HG03442 (cell line): Measurements from ENCODE around the gene DNMT1.
"Not testable (repeated sequence)": the region's sequence is repeated elsewhere in the genome, so short reads cannot be mapped to it uniquely, and the experiment has no call there.

Experiments used
- ATAC-seq: cut with Tn5 transposase; IDR thresholded peaks from one replicate; pipeline ENCODE4 v1.9.1; 2021; ENCODE audit warnings: mild to moderate bottlenecking, moderate library complexity; ENCODE audit not compliant: unreplicated experiment

DNMT1 gene

DNA sequence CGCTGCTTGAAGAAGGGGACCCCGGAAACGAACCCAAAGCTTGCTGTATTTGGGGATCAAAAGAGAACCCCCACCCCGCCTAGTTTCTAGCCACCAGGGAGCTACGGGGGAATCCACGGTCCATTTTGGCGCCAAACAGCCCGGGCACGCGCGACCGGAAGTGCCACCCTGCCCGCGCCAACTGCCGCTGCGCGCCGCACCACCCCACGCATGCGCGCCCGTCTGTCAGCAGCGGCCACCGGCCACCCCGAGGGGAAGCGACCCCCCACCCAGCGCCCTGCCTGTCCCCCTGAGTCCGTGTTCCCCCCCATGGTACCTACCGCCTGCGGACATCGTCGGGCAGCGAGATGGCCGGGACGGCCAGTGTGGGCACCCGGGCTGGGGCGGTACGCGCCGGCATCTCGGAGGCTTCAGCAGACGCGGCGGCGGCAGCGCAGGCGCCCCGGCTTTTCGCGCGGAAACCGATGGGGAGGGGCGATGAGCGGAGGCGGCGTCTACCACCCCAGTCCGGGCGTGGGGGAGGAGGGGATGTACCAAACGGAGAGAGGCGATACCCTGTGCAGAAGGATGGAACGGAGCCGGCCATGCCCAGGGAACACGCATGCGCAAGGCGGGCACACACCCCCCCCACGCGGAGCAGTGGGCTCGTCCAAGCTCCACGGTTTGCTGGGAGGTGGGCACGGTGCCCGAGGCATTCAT, at the start of gene DNMT1:
DNMT1 (minus strand) TSS at position 454 of the 699 bp plus-strand sequence; CDS start at position 400, 54 bp downstream.
- ATAC-seq = peak; percentile 75

DNA sequence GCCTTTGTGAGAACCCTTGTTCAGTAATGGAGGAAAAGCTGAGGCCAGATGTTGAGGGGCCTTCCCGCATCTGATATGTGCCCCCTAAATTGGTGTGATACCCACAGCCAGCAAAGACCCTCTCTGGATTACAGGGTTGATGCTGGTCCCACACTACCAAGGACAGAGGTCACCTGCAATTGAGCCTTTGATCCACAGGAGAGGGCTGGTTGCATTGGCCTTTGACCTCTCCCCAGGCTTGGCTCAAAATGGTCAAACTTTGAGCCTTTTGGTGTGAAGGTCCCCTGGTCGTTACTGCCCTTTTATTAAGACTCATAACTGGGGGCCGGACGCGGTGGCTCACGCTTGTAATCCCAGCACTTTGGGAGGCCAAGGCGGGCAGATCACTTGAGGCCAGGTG, 48.9 kb upstream of the DNMT1 start:
- ATAC-seq = no peak

DNA sequence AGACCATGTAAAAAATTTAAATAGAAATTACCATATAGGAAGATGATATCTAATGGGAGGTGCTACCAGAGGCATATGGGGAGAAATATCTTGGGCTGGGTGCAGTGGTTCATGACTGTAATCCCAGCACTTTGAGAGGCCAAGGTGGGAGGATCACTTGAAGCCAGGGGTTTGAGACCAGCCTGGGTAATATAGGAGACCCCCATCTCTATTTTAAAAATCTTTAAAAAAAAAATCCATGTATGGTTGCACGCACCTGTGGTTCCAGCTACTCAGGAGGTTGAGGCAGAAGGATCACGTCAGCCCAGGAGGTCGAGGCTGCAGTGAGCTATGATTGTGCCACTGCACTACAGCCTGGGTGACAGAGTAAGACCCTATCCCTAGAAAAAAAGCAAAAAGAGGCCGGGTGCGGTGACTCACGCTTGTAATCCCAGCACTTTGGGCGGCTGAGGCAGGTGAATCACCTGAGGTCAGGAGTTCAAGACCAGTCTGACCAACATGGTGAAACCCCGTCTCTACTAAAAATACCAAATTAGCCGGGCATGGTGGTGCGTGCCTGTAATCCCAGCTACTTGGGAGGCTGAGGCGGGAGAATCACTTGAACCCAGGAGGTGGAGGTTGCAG, 47.2 kb upstream of the DNMT1 start:
- ATAC-seq = not testable (repeated sequence)

DNA sequence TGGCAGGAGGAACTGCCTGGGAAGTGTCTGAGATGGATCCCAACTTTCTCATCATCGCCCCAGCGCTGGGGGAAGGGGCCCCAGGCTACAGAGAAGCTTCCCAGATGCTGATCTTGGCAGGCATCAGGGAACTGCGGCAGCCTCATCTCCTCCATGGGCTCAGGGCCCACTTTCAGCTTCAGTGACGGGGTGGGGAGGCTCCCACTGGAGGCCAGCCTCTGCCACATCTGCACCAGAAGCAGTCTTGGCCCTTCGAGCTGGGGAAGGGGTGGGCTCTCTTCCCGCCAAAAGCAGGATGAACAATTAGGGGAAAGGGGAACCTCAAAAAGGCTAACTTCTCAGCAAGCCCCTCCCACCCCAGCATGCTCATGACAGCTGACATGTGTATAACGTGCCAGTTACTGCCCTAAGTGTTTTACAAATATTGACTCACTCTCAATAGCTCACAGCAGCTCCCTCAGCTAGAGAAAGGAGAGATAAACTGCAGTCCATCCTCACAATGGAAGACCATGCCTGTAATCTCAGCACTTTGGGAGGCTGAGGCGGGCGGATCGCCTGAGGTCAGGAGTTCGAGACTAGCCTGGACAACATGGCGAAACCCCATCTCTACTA, 43.5 kb upstream of the DNMT1 start:
- no peak for ATAC-seq

DNA sequence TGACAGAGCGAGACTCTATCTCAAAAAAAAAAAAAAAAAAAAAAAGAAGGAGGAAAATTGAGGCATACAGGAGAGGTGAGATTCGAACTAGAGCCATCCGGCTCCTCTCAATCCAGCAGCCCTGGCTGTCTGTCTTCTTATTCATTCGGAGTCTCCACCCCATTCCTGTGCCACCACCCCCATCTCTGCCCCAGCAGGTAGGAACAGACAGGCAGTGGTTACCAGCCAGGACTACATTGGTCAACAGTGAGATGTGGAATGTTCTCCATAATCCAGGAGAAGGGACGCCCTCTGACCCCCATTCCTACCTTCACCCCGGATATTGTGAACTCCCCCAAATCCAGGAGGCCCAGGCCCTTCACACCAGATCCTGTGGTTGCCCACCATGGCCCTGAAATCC, 42.9 kb upstream of the DNMT1 start:
- no peak for ATAC-seq

DNA sequence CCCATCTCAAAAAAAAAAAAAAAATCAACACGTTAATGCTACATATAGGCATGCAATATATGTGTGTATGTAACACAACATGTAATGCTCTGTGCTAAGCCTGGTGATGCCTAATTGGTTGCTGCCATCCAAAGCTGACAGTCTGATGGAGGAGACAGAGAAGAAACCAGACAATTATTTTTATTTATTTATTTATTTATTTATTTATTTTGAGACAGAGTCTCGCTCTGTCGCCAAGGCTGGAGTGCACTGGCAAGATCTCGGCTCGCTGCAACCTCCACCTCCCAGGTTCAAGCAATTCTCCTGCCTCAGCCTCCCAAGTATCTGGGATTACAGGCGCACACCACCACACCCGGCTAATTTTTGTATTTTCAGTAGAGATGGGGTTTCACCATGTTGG, 40.7 kb upstream of the DNMT1 start:
- not testable (repeated sequence) for ATAC-seq

DNA sequence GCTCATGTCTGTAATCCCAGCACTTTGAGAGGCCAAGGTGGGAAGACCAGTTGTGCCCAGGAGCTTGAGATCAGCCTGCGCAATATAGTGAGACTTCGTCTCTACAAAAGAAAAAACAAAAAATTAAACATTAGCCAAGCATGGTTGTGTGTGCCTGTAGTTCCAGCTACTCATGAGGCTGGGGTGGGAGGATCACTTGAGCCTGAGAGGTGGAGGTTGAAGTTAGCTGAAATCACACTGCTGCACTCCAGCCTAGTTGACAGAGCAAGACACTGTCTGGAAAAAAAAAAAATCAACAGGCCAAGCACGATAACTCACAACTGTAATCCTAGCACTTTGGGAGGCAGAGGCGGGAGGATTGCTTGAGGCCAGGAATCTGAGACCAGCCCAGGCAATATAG, 40.2 kb upstream of the DNMT1 start:
- ATAC-seq = no peak

DNA sequence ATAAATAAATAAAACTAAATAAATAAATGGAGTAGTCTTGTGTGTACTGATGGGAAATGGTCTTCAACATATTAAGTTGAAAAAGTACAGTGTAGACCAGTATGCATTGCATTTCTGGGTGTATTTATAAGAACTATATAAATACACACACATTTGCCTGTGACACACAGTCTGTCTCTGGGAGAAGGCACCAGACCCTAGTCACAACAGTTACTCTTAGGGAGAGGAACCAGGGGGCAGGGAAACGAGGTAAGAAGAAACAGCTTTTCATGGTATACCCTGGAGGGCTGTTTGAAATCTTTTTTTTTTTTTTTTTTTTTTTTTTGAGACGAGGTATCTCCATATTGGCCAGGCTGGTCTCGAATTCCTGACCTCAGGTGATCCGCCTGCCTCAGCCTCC, 39.2 kb upstream of the DNMT1 start:
- ATAC-seq = no peak

DNA sequence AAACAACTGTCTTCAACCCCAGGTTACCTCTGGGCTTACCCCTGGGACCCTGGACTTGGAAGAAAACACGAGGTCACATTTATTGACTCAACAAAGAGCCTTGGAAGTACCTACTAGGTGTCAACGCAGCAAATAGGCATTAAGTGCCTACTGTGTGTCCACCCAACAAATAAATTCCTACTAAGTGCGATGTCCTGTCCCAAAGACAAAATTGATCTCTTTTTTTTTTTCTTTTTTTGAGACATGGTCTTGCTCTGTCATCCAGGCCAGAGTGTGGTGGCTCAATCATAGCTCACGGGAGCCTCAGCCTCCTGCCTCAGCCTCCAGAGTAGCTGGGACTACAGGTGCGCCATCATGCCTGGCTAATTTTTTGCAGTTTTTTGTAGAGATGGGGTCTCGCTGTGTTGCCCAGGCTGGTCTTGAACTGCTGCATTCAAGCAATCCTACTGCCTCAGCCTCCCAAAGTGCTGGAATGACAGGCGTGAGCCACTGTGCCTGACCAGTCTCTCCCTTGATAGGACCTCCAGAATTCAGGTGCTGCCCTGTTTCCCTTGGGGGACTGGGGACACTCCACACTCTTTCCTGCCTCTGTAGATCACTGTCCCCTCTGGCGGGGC, 37.0 kb upstream of the DNMT1 start:
- ATAC-seq = no peak

DNA sequence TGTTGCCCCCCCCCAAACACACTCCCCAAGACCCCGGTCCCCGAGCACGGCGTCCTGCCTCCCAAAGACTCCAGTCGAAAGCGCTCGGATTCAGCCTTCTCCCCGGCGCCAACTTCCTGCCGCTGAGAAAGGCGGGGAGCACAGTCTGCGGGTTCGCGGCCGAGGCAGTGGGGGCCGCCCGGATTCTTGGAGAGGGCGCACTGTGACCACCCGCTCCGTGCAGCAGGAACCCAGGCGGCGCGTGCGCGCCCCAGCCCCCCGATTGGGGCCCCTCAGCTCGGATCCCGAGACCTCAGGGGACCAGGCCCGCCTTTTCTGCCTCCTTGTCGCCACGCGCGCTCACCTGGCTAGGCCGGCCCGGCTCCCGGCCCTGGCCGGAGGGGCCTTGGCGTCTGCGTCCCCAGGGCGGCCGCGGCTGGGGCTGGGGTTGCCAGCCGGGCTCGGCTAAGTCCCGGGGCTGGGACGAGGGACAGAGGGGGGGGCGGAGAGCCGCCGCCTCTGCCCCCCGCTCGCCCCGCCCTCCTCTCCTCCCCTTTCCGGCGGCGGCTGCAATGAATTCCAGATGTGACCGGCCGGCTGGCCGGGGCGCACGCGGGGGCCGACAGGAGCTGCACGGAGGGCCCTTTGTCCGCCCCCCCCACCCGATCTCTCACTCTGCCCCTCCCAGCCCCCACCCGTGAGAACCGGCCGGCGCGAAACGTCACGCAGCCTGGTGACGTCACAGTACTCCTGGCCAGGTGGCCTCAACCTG, 36.3 kb upstream of the DNMT1 start, which contains the start of gene S1PR2:
S1PR2 (minus strand) TSS at position 471 of the 751 bp plus-strand sequence. CDS start 6,426 bp downstream, outside the sequence.
- no peak for ATAC-seq

DNA sequence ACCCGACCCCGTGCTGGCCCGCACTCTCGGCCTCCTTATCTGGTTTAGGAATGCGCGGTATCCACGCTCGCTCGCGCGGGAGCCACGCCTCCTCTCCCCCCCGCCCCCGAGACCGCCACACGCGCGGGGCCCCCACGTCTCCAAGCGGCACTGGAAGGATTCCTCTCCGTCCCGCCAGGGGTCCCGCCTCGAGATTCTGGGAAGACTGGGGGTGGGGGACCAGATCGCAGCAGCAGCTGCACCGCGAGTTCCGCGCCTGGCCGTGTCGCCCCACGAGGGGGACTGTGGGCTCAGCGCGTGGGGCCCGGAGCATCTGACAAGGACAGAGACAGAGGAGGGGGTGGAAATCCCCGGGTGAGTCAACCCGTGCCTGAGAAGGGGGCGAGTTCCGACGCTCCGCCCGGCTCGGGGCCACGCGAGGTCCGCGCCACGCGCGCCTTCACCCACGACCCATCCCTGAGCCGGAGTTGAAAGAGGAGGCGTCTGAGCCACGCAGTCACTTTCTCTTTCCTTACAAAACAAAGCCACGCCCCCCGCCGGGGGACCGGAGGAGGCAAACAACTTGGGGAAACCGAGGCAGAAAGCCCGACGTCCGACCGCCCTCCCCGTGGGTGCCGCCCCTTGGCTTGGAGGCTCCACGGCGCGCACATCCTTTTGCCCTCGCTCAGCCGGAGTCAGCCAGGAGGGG, 35.6 kb upstream of the DNMT1 start:
- no peak for ATAC-seq

DNA sequence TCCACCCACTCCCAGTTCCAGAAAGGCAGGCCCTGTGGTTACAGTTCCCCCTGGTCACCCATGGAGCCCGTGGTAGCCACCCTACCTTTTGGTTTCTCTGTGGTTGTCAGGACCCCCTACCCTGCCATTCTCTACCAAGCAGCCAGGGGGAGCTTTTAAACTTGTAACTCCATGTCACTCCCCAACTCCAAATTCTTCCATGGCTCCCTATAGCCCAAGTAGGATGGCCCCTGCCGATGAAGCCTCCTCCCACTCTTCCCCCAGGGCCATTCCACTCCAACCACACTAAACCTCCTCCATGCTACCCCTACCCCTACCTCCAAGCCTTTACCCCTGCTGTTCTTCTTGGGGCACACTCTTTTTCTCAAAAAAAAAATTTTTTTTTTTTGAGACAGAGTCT, 34.2 kb upstream of the DNMT1 start:
- ATAC-seq = no peak

DNA sequence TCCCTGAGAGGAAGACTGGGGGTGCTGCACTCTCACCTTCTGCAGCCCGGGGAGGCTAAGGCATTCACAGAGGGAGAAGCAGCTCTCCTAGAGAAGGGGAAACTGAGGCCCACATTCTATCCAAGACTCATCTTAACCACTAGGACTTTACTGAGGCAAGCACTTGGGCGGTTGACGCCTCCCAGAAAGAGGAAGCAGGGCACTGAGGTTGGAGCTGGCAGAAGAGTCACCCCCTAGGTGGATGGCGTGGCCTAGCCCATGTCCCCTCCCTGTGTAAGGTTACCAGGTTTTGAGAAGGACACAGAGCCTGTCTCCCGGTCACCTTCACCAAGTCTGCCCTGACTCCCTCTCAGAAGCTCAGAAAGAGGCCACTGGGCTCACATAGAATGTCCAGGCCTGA, 33.6 kb upstream of the DNMT1 start:
- ATAC-seq = no peak

DNA sequence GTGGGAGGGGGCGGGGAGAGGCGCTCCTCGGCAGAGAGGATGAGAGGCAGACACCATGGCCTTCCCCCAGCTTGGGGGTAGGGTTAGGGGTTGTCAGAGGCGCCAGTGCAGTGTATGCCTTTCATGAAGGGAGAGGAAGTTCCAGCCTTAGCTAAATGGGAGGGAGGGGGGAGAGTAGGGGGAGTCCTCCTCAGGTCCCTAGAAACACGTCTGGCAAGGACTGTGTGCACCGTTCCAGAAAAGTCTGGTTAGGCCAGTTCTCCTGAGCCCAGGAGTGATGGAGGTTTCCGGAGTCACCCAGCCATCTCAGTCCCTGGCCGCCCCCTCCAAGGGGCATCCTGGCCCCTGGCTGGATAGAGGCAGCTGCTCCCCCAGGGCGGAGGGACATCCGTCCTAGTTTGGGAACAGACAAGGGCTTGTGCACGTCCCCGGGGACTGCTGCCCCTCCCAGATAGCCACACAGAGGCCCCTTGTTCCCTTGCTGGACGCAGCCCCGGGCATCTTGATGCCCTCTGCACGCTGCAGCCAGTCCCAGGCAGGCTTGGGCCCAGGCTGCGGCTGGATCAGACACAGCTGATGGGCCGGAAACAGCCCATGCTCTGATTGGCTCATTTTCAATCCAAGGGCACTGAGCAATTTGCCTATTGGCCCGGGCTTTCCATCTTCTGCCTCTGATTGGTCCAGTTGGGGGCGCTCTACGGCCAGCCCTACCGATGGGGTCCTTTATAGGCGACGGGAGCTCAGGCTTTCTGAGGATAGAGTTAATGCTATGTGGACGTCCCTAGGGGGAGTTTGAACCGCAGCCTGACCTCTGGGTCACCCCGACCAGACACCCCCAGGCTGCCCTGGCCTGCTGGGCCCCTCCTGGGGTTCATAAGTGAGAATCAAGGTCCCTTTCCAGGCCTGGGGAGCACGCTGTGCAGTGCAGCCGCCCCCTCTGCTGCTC, 32.5 kb upstream of the DNMT1 start:
- no peak for ATAC-seq

DNA sequence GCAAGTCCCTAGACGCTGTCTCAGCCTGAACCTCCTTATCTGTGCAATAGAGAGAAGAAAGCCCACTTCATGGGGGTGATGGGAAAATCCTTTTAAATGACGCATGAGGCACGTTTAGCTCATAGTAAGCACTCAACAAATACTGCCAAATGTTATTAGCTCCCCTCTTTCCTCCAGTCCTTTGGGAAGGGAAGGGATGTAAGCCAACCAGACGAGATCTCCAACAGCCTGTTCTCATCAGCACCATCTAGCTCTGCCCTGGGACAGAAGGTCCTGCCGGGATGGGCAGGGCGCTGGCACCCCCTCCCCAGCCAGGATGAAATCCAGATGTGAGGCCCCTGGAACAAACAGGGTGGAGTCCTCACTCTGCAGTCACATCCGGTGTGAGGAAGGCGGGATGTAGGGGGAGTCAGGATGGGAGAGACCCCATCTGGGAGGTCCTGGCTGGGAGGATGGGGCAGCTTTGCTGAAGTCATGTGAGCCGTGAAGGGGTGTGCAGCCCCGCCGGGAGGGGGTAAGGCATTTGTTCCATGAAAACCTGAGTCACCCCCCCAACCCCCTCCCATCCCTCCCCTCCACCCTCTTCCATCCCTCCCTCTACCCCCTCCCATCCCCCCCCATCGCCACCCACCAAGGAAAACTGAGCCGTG, 31.7 kb upstream of the DNMT1 start:
- no peak for ATAC-seq

DNA sequence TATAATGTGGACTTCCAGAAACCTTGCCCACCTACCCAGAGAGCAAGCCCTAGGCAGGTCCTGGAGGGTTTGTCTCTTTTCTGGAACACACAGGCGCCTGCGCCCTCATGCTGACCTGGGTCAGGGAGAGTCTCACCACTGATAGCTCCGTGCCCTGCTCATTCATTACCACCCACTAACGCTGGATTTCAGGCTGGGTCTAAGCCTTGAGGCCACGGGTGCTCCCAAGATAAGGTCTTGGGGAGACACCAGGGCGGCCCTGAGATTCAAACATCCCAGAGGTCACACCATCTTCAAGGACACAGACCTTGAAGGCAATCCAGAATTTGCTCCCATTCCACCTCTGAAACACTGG, 31.2 kb upstream of the DNMT1 start:
- ATAC-seq = no peak

DNA sequence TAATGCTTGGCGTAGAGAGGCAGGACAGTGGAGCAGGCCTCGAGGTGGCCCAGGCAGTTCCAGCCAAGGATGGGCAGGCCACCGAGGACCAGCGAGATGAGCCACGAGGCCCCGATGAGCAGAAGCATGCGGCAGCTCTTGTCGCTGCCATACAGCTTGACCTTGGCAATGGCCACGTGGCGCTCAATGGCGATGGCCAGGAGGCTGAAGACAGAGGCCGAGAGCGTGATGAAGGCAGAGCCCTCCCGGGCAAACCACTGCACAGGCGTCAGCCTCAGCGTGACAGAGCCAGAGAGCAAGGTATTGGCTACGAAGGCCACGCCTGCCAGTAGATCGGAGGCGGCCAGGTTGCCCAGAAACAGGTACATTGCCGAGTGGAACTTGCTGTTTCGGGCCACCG, 29.6 kb upstream of the DNMT1 start:
- ATAC-seq = no peak

DNA sequence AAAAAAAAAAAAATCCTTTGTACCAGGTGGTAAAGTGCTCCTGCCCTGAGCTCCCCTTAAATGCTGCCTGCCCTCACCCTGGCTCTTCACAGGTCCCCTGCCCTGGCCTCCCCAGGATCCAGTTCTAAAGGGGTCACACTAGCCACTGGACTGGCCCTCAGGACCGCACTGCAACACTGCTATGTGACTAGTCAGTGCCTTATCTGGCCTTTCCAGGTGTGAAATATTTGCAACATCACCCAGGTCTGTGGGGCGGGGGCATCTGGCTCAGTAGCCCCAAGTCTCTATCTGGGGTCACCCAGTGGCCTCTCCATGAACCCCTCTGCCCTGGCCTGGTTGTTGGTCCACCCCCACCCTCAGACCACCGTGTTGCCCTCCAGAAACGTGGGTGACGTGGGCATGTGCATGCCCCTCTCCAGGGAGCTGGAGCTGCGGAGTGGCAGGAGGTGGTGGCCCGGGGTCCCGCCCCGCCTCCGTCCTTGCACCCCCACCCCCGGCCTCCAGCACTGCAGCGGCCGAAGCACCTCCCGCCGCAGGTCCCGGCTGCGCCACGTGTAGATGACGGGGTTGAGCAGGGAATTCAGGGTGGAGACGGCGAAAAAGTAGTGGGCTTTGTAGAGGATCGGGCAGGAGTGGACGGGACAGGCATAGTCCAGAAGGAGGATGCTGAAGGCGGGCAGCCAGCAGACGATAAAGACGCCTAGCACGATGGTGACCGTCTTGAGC, 28.9 kb upstream of the DNMT1 start:
- ATAC-seq = no peak
